HCT116 (cell line): Measurements from ENCODE around the gene TMEM131. TPM values are rescaled to one million over a fixed set of nuclear protein-coding genes. Genes with fewer than 3 reads are reported as not detected.

Experiments used
- ATAC-seq: fragments of 200-7000 bp; cut with Tn5 transposase; 2 replicates; pipeline ENCODE4 v1.9.1; 2020; ENCODE audit warnings: mild to moderate bottlenecking, moderate library complexity
- BruUV-seq: library from RNA; stranded (reverse); fragments of 400-500 nt; replicated peaks from 2 replicates; lab custom pipeline; 2021; lab: Mats Ljungman, UMichigan
- CTCF ChIA-PET: fragments of 300-600 bp; sonication (Branson Sonifier 250); formaldehyde crosslinking; loops from one replicate; lab custom pipeline; 2021; ENCODE audit warnings: antibody characterized with exemption; lab: Charles Lee
- POLR2A ChIA-PET: fragments of 300-600, 350-600 bp; sonication (Branson Sonifier 250); formaldehyde crosslinking; loops from one replicate; lab custom pipeline; 2021; ENCODE audit warnings: antibody characterized with exemption; lab: Charles Lee
- RAD21 ChIA-PET, 2 experiments: fragments of 300-600 bp; sonication (Branson Sonifier 250); formaldehyde crosslinking; loops; one replicate each; lab custom pipeline; 2023; ENCODE audit warnings: low total read pairs in 2 of 2; ENCODE audit not compliant: uncharacterized antibody in 2 of 2, unreplicated experiment in 2 of 2, low non-redundant PET in 1 of 2; lab: Charles Lee
- DNase-seq: peaks from one replicate; pipeline ENCODE4 v3.0.0-alpha.2; 2010; ENCODE audit warnings: low read depth, low spot score
- H2AFZ ChIP-seq: fragments of 200-600 bp; shearing (Covaris generic), sonication (generic); 2 replicates; pipeline ENCODE4 v1.6.1; 2017; ENCODE audit warnings: low read depth, mixed run types, mixed read lengths, antibody characterized with exemption, low read length; ENCODE audit not compliant: poor library complexity, severe bottlenecking
- H3K27ac ChIP-seq: 2 replicates; pipeline ENCODE4 v1.5.1; 2012; ENCODE audit warnings: low read depth, low read length
- H3K27me3 ChIP-seq: fragments of 200-600 bp; sonication (generic); 2 replicates; pipeline ENCODE4 v1.6.1; 2016; ENCODE audit warnings: mixed run types, low read length, mixed read lengths; ENCODE audit not compliant: insufficient read depth
- H3K36me3 ChIP-seq, 2 experiments: fragments of 200-500 bp in 1 of 2; fragments of 200-600 bp in 1 of 2; sonication (Bioruptor generic) in 1 of 2; sonication (generic) in 1 of 2; 2 replicates each; pipeline versions ENCODE4 v1.5.1 to v1.6.1; 2014 to 2016; ENCODE audit warnings: low read length in 2 of 2, inconsistent platforms in 1 of 2, mixed read lengths in 1 of 2, mixed run types in 1 of 2; ENCODE audit not compliant: insufficient read depth in 2 of 2, control insufficient read depth in 1 of 2
- H3K4me1 ChIP-seq, 2 experiments: fragments of 200-600 bp in 1 of 2; sonication (generic) in 1 of 2; 2 replicates each; pipeline versions ENCODE4 v1.5.1 to v1.6.1; 2012 to 2017; ENCODE audit warnings: low read length in 2 of 2, inconsistent platforms in 1 of 2, mild to moderate bottlenecking in 1 of 2, mixed read lengths in 1 of 2, mixed run types in 1 of 2, moderate library complexity in 1 of 2; ENCODE audit not compliant: insufficient read depth in 2 of 2, control insufficient read depth in 1 of 2
- H3K4me2 ChIP-seq: fragments of 200-600 bp; sonication (generic); 2 replicates; pipeline ENCODE4 v1.6.1; 2017; ENCODE audit warnings: mixed run types, low read length, mixed read lengths
- H3K4me3 ChIP-seq, 2 experiments: fragments of 200-600 bp in 1 of 2; sonication (generic) in 1 of 2; replicated peaks in 1 of 2; 2 replicates each; pipeline ENCODE4 v1.5.1; 2011 to 2016; ENCODE audit warnings: low read length in 2 of 2, control low read depth in 1 of 2, low read depth in 1 of 2, mild to moderate bottlenecking in 1 of 2, mixed read lengths in 1 of 2, mixed run types in 1 of 2
- H3K79me2 ChIP-seq: fragments of 200-600 bp; sonication (generic); 2 replicates; pipeline ENCODE4 v1.6.1; 2017; ENCODE audit warnings: mild to moderate bottlenecking, mixed run types, low read length, moderate library complexity, mixed read lengths; ENCODE audit not compliant: insufficient read depth
- H3K9ac ChIP-seq: fragments of 200-600 bp; sonication (generic); 2 replicates; pipeline ENCODE4 v1.6.1; 2016; ENCODE audit warnings: low read length, mixed read lengths
- H3K9me2 ChIP-seq: fragments of 200-600 bp; sonication (generic), shearing (Covaris generic); 2 replicates; pipeline ENCODE4 v1.6.1; 2017; ENCODE audit warnings: mixed run types, mild to moderate bottlenecking, moderate library complexity; ENCODE audit not compliant: insufficient read depth
- H3K9me3 ChIP-seq, 2 experiments: fragments of 200-500 bp in 1 of 2; fragments of 200-600 bp in 1 of 2; sonication (Bioruptor generic) in 1 of 2; sonication (generic) in 1 of 2; 2 replicates each; pipeline ENCODE4 v1.6.1; 2014 to 2017; ENCODE audit warnings: low read length in 2 of 2, mixed read lengths in 2 of 2, inconsistent platforms in 1 of 2, low read depth in 1 of 2, mild to moderate bottlenecking in 1 of 2, mixed run types in 1 of 2, moderate library complexity in 1 of 2; ENCODE audit not compliant: control insufficient read depth in 1 of 2, insufficient read depth in 1 of 2
- H4K20me1 ChIP-seq: fragments of 200-600 bp; sonication (generic), shearing (Covaris generic); 2 replicates; pipeline ENCODE4 v1.6.1; 2017; ENCODE audit warnings: mixed run types, mild to moderate bottlenecking, moderate library complexity; ENCODE audit not compliant: insufficient read depth
- CBX3 ChIP-seq: IDR thresholded peaks from 2 replicates; pipeline ENCODE4 v1.6.1; 2012; ENCODE audit warnings: low read depth
- CEBPB ChIP-seq: IDR thresholded peaks from 2 replicates; pipeline ENCODE4 v1.6.1; 2012; ENCODE audit warnings: low read depth
- EGR1 ChIP-seq: IDR thresholded peaks from 2 replicates; pipeline ENCODE4 v1.6.1; 2012; ENCODE audit warnings: low read depth
- ELF1 ChIP-seq: IDR thresholded peaks from 2 replicates; pipeline ENCODE4 v1.6.1; 2012; ENCODE audit warnings: low read depth, borderline replicate concordance
- POLR2A ChIP-seq: IDR thresholded peaks from 2 replicates; pipeline ENCODE4 v1.7.0; 2011; ENCODE audit warnings: borderline replicate concordance; ENCODE audit not compliant: insufficient read depth, insufficient read length; ENCODE audit errors: extremely low read depth
- POLR2AphosphoS5 ChIP-seq: IDR thresholded peaks from 2 replicates; pipeline ENCODE4 v1.6.1; 2011; ENCODE audit warnings: mild to moderate bottlenecking, low read depth, low read length, moderate library complexity
- SP1 ChIP-seq: IDR thresholded peaks from 2 replicates; pipeline ENCODE4 v1.6.1; 2012; ENCODE audit warnings: low read depth
- SRF ChIP-seq: IDR thresholded peaks from 2 replicates; pipeline ENCODE4 v1.6.1; 2012; ENCODE audit warnings: low read depth
- YY1 ChIP-seq: IDR thresholded peaks from 2 replicates; pipeline ENCODE4 v1.6.1; 2011; ENCODE audit warnings: low read length, low read depth, moderate library complexity, mild to moderate bottlenecking; ENCODE audit not compliant: insufficient replicate concordance; ENCODE audit errors: extremely low read depth
- ZNF274 ChIP-seq: fragments of 200-500 bp; sonication (Bioruptor generic); IDR thresholded peaks from 2 replicates; pipeline ENCODE4 v1.6.1; 2014; ENCODE audit warnings: mild to moderate bottlenecking, low read depth, low read length, inconsistent platforms
- intact Hi-C: fragments of 100-400 bp; cut with micrococcal nuclease; formaldehyde crosslinking; loops from 2 replicates; pipeline ENCODE4 v1.10.0; 2022
- total RNA-seq: library from RNA; stranded (reverse); gene quantifications from one replicate; pipeline ENCODE4 v1.2.1, GENCODE V29; 2021; ENCODE audit not compliant: unreplicated experiment
- TF ChIP-seq, protein P1 (sequence below): IDR thresholded peaks from 2 replicates; pipeline ENCODE4 v1.6.1; 2012; ENCODE audit warnings: low read depth
- TF ChIP-seq, protein P2 (sequence below): IDR thresholded peaks from 2 replicates; pipeline ENCODE4 v1.6.1; 2012

Gene TMEM131
- total RNA-seq, 1 experiment from 2014 or later = 51.5 TPM

DNA sequence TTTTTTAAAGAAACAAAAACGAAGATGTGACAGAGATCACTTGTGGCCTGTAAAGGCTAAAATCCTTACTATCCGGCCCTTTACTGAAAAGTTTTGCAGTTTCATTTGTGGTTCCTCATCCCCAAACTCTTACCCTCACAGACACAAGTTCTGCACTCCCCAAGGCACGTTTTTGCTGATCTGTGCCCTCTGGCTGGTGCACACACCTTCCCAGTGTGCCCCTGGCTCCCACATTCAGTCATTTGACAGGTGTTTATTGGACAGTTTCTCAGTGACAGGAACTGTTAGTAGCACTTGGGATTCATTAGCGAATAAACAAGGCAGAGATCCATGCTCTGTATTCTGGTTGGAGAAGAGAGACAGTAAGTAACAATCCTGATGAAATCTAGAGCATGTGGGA, 259.6 kb downstream of the TMEM131 start:
- no TSS peak for BruUV-seq
- intact Hi-C loops = no loop called here
- H3K27ac ChIP-seq = no peak overlapping the region
- no peaks in the 10 kb centered on the region for H3K36me3 ChIP-seq
- no peaks in the 10 kb centered on the region for H3K9me3 ChIP-seq
- H3K9ac ChIP-seq = no peak overlapping the region
- H4K20me1 ChIP-seq = no peaks in the 10 kb centered on the region
- CTCF ChIA-PET = interaction anchor here (0.8 kb wide), 1 partner anchor 146 kb away, joined by 3 read pairs; no protein-coding TSS in a partner anchor
- no peaks in the 10 kb centered on the region for H3K9me2 ChIP-seq
- RAD21 ChIA-PET = no interaction called here
- H3K79me2 ChIP-seq = no peaks in the 10 kb centered on the region
- no peaks in the 10 kb centered on the region for H3K27me3 ChIP-seq
- TF ChIP-seq, protein P1, sequence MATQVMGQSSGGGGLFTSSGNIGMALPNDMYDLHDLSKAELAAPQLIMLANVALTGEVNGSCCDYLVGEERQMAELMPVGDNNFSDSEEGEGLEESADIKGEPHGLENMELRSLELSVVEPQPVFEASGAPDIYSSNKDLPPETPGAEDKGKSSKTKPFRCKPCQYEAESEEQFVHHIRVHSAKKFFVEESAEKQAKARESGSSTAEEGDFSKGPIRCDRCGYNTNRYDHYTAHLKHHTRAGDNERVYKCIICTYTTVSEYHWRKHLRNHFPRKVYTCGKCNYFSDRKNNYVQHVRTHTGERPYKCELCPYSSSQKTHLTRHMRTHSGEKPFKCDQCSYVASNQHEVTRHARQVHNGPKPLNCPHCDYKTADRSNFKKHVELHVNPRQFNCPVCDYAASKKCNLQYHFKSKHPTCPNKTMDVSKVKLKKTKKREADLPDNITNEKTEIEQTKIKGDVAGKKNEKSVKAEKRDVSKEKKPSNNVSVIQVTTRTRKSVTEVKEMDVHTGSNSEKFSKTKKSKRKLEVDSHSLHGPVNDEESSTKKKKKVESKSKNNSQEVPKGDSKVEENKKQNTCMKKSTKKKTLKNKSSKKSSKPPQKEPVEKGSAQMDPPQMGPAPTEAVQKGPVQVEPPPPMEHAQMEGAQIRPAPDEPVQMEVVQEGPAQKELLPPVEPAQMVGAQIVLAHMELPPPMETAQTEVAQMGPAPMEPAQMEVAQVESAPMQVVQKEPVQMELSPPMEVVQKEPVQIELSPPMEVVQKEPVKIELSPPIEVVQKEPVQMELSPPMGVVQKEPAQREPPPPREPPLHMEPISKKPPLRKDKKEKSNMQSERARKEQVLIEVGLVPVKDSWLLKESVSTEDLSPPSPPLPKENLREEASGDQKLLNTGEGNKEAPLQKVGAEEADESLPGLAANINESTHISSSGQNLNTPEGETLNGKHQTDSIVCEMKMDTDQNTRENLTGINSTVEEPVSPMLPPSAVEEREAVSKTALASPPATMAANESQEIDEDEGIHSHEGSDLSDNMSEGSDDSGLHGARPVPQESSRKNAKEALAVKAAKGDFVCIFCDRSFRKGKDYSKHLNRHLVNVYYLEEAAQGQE = no peak
- TF ChIP-seq ELF1 (no peak), ZNF274 (no peak), CEBPB (no peak), EGR1 (no peak), YY1 (no peak), SRF (no peak), POLR2A (no peak), POLR2AphosphoS5 (no peak), CBX3 (no peak), SP1 (no peak)
- TF ChIP-seq, protein P2, sequence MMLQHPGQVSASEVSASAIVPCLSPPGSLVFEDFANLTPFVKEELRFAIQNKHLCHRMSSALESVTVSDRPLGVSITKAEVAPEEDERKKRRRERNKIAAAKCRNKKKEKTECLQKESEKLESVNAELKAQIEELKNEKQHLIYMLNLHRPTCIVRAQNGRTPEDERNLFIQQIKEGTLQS = no peak
- TF ChIP-seq, all 23 proteins: peak for 0
- DNase-seq (no peak), ATAC-seq (no peak)
- POLR2A ChIA-PET = no interaction called here
- Histone ChIP-seq H2AFZ (no peak overlapping the region), H3K4me1 (peaks cover 0 to 4% of the 10 kb centered on the region in 2 experiments; a peak in 1 of 4 replicates), H3K4me3 (no peak overlapping the region), H3K4me2 (no peak overlapping the region)
